ENCODE measurements around the gene PCDHGA1.

The PCDHGA1 gene

GRCh38 chr5:141492168-141492885, 162.0 kb downstream of the PCDHGA1 start:
- no peak for DNase-seq (ENCODE audit: low read depth)

GRCh38 chr5:141493500-141494422, 163.4 kb downstream of the PCDHGA1 start:
- DNase-seq (ENCODE audit: low read depth) = no peak

GRCh38 chr5:141494761-141495452, 164.6 kb downstream of the PCDHGA1 start:
- DNase-seq (ENCODE audit: low read depth) = no peak

GRCh38 chr5:141495453-141495811, 165.1 kb downstream of the PCDHGA1 start:
- DNase-seq (ENCODE audit: low read depth) = no peak

GRCh38 chr5:141496038-141496437, 165.7 kb downstream of the PCDHGA1 start:
- no peak for DNase-seq (ENCODE audit: low read depth)

GRCh38 chr5:141501761-141502160, 171.4 kb downstream of the PCDHGA1 start:
- no peak for DNase-seq (ENCODE audit: low read depth)

- DNase-seq (ENCODE audit: low read depth) = no peak
Measured at GRCh38 chr5:141503681-141504080, 173.4 kb downstream of the PCDHGA1 start.

GRCh38 chr5:141504216-141504615, 173.9 kb downstream of the PCDHGA1 start:
- DNase-seq (ENCODE audit: low read depth) = no peak

GRCh38 chr5:141506381-141507155, 176.3 kb downstream of the PCDHGA1 start:
- DNase-seq (ENCODE audit: low read depth) = no peak

GRCh38 chr5:141507387-141508091, 177.2 kb downstream of the PCDHGA1 start:
- no peak for DNase-seq (ENCODE audit: low read depth)

- DNase-seq (ENCODE audit: low read depth) = no peak
Measured at GRCh38 chr5:141508440-141508797, 178.1 kb downstream of the PCDHGA1 start.

- DNase-seq (ENCODE audit: low read depth) = no peak
Measured at GRCh38 chr5:141508798-141509611, 178.7 kb downstream of the PCDHGA1 start.

GRCh38 chr5:141510160-141510559, 179.8 kb downstream of the PCDHGA1 start:
- no peak for DNase-seq (ENCODE audit: low read depth)

- no peak for DNase-seq (ENCODE audit: low read depth)
Measured at GRCh38 chr5:141510850-141511601, 180.7 kb downstream of the PCDHGA1 start.

- DNase-seq (ENCODE audit: low read depth) = no peak
Measured at GRCh38 chr5:141511771-141512325, 181.5 kb downstream of the PCDHGA1 start.

- peak; percentile 69 for DNase-seq (ENCODE audit: low read depth)
Measured at GRCh38 chr5:141512390-141512910, 182.1 kb downstream of the PCDHGA1 start.

- no peak for DNase-seq (ENCODE audit: low read depth)
Measured at GRCh38 chr5:141512911-141513626, 182.8 kb downstream of the PCDHGA1 start.

GRCh38 chr5:141513627-141514329, 183.5 kb downstream of the PCDHGA1 start:
- peak; percentile 60 for DNase-seq (ENCODE audit: low read depth)
